Keratinocyte (primary cell): ENCODE measurements around the gene KCNJ16. TPM values are rescaled to one million over a fixed set of nuclear protein-coding genes. Genes with fewer than 3 reads are reported as not detected.

ENCODE experiments used
- DNase-seq: peaks from one replicate; pipeline ENCODE4 v3.0.0-alpha.2; 2011; ENCODE audit warnings: low read depth, missing footprints, low spot score
- FAIRE-seq: peaks from 2 replicates; lab custom pipeline; 2011; peaks lifted over from hg19 to GRCh38; lab: Jason Lieb, UNC
- H2AFZ ChIP-seq: 2 replicates; pipeline ENCODE4 v1.6.0; 2012; ENCODE audit warnings: low read length, control low read depth, inconsistent platforms; ENCODE audit not compliant: control insufficient read depth
- H3K27ac ChIP-seq: 2 replicates; pipeline ENCODE4 v1.5.1; 2011; ENCODE audit warnings: low read length; ENCODE audit not compliant: control insufficient read depth, insufficient read depth
- H3K27me3 ChIP-seq: 3 replicates; pipeline ENCODE4 v1.6.0; 2011; ENCODE audit warnings: low read length; ENCODE audit not compliant: control insufficient read depth, insufficient read depth; ENCODE audit errors: extremely low read depth
- H3K36me3 ChIP-seq, 2 experiments: 2 replicates in 1 of 2; 3 replicates in 1 of 2; pipeline ENCODE4 v1.5.1; 2011; ENCODE audit warnings: low read length in 2 of 2, mild to moderate bottlenecking in 1 of 2; ENCODE audit not compliant: control insufficient read depth in 2 of 2, insufficient read depth in 2 of 2; ENCODE audit errors: extremely low read depth in 1 of 2
- H3K4me1 ChIP-seq: 3 replicates; pipeline ENCODE4 v1.5.1; 2011; ENCODE audit warnings: low read length; ENCODE audit not compliant: control insufficient read depth, insufficient read depth; ENCODE audit errors: extremely low read depth
- H3K4me2 ChIP-seq: 3 replicates; pipeline ENCODE4 v1.6.0; 2011; ENCODE audit warnings: low read depth, low read length; ENCODE audit not compliant: control insufficient read depth, insufficient read depth; ENCODE audit errors: extremely low read depth
- H3K4me3 ChIP-seq, 3 experiments: fragments of 200-600 bp in 1 of 3; sonication (generic) in 1 of 3; 2 replicates in 2 of 3; 3 replicates in 1 of 3; pipeline ENCODE4 v1.5.1; 2011 to 2016; ENCODE audit warnings: low read length in 3 of 3, mild to moderate bottlenecking in 3 of 3, control low read depth in 2 of 3, inconsistent platforms in 1 of 3, low read depth in 1 of 3, mixed read lengths in 1 of 3, mixed run types in 1 of 3, moderate library complexity in 1 of 3; ENCODE audit not compliant: control insufficient read depth in 2 of 3, insufficient read depth in 2 of 3; ENCODE audit errors: extremely low read depth in 1 of 3
- H3K79me2 ChIP-seq: 2 replicates; pipeline ENCODE4 v1.6.0; 2012; ENCODE audit warnings: low read length; ENCODE audit not compliant: control insufficient read depth, insufficient read depth
- H3K9ac ChIP-seq: 3 replicates; pipeline ENCODE4 v1.6.0; 2011; ENCODE audit warnings: low read length; ENCODE audit not compliant: control insufficient read depth, insufficient read depth; ENCODE audit errors: extremely low read depth
- H3K9me1 ChIP-seq: 3 replicates; pipeline ENCODE4 v1.6.0; 2011; ENCODE audit warnings: low read length; ENCODE audit not compliant: control insufficient read depth, insufficient read depth; ENCODE audit errors: extremely low read depth
- H3K9me3 ChIP-seq: 2 replicates; pipeline ENCODE4 v1.5.1; 2012; ENCODE audit warnings: low read depth, low read length; ENCODE audit not compliant: control insufficient read depth
- H4K20me1 ChIP-seq: 3 replicates; pipeline ENCODE4 v1.6.0; 2011; ENCODE audit warnings: low read length; ENCODE audit not compliant: control insufficient read depth, insufficient read depth; ENCODE audit errors: extremely low read depth
- CTCF ChIP-seq, 3 experiments: IDR thresholded peaks in 1 of 3; conservative IDR thresholded peaks in 1 of 3; optimal IDR thresholded peaks in 1 of 3; 2 replicates in 2 of 3; 3 replicates in 1 of 3; pipeline versions ENCODE3 to v1.5.1; 2011; ENCODE audit warnings: low read length in 3 of 3, mild to moderate bottlenecking in 3 of 3, moderate library complexity in 2 of 3, control low read depth in 1 of 3, inconsistent platforms in 1 of 3; ENCODE audit not compliant: insufficient read depth in 2 of 3; ENCODE audit errors: extremely low read depth in 1 of 3
- EZH2 ChIP-seq: IDR thresholded peaks from one replicate; pipeline ENCODE4 v1.6.1; 2012; ENCODE audit warnings: inconsistent platforms, mild to moderate bottlenecking, low read length, moderate library complexity
- dilution Hi-C: fragments of 300-500 bp; cut with MboI; formaldehyde crosslinking; loops from one replicate; pipeline ENCODE4 v1.7.0; 2020; ENCODE audit warnings: low sequenced_read_pairs; ENCODE audit not compliant: extremely low pct_ligation_motif_present
- polyA plus RNA-seq, 5 experiments: library from polyadenylated mRNA; depleted of rRNA in 3 of 5; stranded (reverse) in 3 of 5; stranded (forward) in 1 of 5; unstranded in 1 of 5; fragments of >200 nt; gene quantifications; 1 replicate in 1 of 5; 2 replicates in 3 of 5; 3 replicates in 1 of 5; pipeline versions ENCODE4 v1.2.1 to v1.2.3, GENCODE V29; 2011 to 2012; ENCODE audit warnings: missing spikeins in 2 of 5, low read depth in 1 of 5, low replicate concordance in 1 of 5

Gene KCNJ16
- polyA plus RNA-seq, 1 donor (not counting 4 experiments of a cell fraction or from before 2014, with no cell fraction given): not detected

- Histone ChIP-seq H4K20me1 (no peaks in the 10 kb centered on the region), H3K9ac (no peak overlapping the region), H3K27me3 (no peaks in the 10 kb centered on the region), H3K9me3 (no peaks in the 10 kb centered on the region), H3K4me1 (no peaks in the 10 kb centered on the region), H3K36me3 (no peaks in the 10 kb centered on the region), H3K79me2 (no peaks in the 10 kb centered on the region), H3K27ac (no peak overlapping the region), H3K4me3 (no peak overlapping the region), H3K9me1 (no peaks in the 10 kb centered on the region), H2AFZ (no peak overlapping the region), H3K4me2 (no peak overlapping the region)
- FAIRE-seq (no peak), DNase-seq (no peak)
- dilution Hi-C loops: no loop called here
- TF ChIP-seq CTCF (optimal IDR thresholded peaks at IDR 0.05 in 1 of 3, IDR thresholded peaks at IDR 0.05 in 1 of 3, conservative IDR thresholded peaks at IDR 0.05 in 1 of 3; ENCODE audit: extremely low read depth in 1 of 3, insufficient read depth in 2 of 3, low read length in 3 of 3) (no peak), EZH2 (no peak)
Observed at GRCh38 chr17:70067134-70067533, 7.9 kb upstream of the KCNJ16 start.

GRCh38 chr17:70070305-70071027 is 4.6 kb upstream of the KCNJ16 start:
- H3K36me3 ChIP-seq: no peaks in the 10 kb centered on the region
- no peaks in the 10 kb centered on the region for H3K9me1 ChIP-seq
- H3K9ac ChIP-seq: no peak overlapping the region
- H3K4me2 ChIP-seq: no peak overlapping the region
- no peaks in the 10 kb centered on the region for H3K4me1 ChIP-seq
- no peaks in the 10 kb centered on the region for H3K27me3 ChIP-seq
- no peaks in the 10 kb centered on the region for H4K20me1 ChIP-seq
- TF ChIP-seq EZH2 (no peak), CTCF (optimal IDR thresholded peaks at IDR 0.05 in 1 of 3, IDR thresholded peaks at IDR 0.05 in 1 of 3, conservative IDR thresholded peaks at IDR 0.05 in 1 of 3; ENCODE audit: extremely low read depth in 1 of 3, insufficient read depth in 2 of 3, low read length in 3 of 3) (no peak)
- H3K27ac ChIP-seq: no peak overlapping the region
- no peak overlapping the region for H2AFZ ChIP-seq
- dilution Hi-C loops: no loop called here
- no peaks in the 10 kb centered on the region for H3K79me2 ChIP-seq
- DNase-seq (no peak), FAIRE-seq (no peak)
- H3K4me3 ChIP-seq: no peak overlapping the region
- H3K9me3 ChIP-seq: no peaks in the 10 kb centered on the region
